A204.1 (cell line): ENCODE measurements around the gene CD96.
"Not testable (repeated sequence)": the region's sequence is repeated elsewhere in the genome, so short reads cannot be mapped to it uniquely, and the experiment has no call there.

Source experiments
- FAIRE-seq: peaks from 2 replicates; lab custom pipeline; 2012; peaks lifted over from hg19 to GRCh38; lab: Jason Lieb, UNC

The CD96 gene

DNA sequence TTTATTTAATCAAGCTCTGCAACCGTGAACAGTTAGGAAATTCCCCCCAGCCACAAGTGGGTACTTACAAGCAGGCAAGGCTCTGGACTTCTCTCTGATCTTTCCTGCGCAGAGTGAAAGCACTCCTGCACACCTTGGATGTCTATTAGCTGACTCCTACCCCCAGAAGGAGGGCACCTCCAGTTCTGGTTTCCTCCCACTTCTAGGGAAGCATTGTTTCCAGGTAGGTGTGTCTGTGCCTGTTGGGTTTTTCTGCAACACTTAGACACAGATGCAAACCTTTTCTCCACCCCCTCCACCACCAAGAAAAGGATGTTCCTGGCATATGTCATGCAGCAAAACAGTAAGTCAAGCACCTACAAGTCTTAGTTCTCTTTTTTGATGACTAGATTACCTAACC is 53.2 kb downstream of the CD96 start, which contains the start of gene ZBED2:
Gene ZBED2 (minus strand): TSS at position 115 of the 400 bp plus-strand sequence. CDS start 1,145 bp downstream, outside the sequence.
- no peak for FAIRE-seq

DNA sequence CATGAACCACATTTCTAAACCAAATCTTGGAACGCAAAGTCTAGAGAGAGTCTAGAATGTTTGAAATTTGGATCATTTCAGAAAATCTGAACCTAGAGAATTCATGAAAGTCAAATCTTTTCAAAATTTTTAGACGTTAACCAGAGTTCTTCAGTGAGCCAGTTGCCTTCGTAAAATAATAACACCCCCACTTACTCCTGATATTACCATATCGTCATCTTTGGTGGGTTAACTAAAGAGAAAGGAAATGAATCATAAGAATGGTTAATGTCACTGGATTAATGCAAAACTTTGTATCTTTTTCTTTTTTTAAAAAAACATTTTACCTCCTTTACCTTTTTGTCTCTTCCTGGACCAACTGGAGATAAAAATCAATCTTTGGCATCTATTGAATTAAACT is 54.3 kb downstream of the CD96 start:
- no peak for FAIRE-seq

DNA sequence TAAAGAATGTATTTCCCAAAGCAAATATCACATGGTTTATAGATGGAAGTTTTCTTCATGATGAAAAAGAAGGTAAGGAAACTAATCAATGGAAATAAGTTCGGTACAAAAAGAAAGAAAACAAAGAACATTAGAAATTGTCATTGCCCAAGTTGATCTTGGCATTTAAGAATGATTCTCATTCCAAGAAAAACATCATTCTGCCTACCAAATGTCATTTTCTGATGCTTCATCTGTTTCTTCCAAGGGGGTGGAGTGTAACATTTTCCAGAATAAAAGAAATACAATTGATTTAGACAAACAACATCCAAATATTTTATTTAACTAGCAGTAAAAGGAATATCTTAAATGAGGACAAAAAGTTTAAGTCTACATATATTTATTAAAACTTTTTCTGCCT is 56.1 kb downstream of the CD96 start:
- no peak for FAIRE-seq

DNA sequence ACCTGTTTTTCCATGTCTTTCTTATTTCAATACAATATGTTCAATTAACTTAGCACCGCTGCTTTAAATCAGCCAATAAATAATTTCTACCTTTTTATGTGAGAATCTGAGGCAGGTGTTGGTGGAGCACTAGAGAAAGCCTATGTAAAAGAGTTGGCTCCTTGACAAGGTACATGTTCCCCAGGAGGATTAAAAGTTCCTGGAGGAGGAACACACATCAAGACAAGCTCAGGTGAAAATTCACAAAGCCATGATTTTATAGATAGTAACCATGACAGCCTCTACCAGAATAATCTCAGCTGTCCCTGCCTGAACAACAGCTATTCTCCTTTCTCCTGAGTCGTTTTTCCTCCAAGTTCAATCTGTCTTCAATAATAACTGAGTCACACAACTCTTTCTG is 56.6 kb downstream of the CD96 start:
- no peak for FAIRE-seq

DNA sequence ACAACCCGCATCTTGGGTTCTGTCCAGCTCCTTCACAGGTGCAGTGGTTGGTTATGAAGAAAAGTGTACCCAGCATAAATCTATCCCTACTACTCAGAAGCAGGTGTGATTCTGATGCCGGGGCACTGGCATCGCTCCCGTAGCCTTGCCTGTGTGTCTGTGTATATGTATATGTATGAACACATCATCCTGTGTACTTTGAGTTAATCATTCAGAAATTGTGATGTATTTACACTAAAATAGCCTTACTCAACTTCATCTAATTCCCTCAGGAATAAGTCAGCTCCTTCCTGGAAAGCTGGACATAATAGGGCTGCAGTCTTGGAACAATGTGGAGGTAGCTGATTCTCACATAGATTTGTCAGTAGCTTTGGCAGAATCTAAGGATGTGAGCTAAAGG is 59.8 kb downstream of the CD96 start:
- no peak for FAIRE-seq

DNA sequence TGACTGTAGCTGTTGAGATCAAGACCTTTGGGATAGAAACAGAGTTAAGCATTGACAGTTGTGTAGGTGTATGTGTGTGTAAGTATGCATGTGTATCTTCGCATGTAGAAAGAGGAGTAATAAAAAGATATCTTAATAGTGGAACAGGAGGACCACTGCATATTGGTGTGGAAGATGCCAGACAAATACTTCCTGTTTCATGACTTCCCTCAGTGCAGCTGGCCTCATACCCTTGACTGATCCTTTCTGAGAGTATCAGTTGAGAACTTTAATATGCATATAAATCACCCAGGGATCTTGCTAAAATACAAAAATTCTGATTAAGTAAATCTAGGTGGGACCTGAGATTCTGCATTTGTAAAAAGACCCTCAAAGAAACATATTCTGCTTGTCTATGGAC is 61.7 kb downstream of the CD96 start:
- FAIRE-seq, result no peak

DNA sequence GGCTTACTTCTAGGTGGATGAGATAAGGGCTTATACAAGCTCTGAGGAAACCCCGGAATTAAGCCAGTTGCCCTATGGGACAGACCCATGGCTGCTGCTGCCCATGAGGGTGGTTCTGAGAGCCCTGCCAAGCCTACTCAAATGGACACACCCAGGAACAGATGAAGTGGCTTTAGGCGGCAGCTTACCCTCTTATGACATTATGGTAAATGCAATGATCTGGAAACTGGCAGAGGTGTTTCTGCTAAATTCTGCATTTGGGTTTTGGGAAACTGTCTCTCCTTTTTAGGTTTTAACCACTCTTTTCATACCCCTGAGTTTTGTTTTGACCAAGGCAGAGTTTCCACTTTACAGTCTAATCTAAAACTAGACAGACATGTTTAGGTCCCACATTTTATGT is 62.1 kb downstream of the CD96 start:
- FAIRE-seq, result no peak

DNA sequence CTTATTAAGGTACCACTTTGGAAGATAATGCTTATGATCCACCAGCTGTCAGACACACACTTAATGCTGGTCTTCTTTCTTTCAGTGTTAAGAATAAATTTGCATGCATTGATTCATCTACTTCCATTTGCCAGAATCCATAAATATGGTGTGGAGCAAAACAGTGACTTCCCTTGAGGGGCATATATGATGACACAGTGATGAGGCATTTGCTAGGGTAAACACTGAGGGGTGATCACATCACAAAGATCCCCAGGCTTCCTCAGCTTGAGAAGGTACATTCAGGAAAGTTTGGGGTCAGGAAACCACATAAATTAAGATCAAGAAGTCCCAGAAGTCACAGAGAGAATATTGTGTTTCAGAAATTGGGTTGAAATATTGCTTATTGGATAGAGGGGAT is 63.0 kb downstream of the CD96 start:
- no peak for FAIRE-seq

DNA sequence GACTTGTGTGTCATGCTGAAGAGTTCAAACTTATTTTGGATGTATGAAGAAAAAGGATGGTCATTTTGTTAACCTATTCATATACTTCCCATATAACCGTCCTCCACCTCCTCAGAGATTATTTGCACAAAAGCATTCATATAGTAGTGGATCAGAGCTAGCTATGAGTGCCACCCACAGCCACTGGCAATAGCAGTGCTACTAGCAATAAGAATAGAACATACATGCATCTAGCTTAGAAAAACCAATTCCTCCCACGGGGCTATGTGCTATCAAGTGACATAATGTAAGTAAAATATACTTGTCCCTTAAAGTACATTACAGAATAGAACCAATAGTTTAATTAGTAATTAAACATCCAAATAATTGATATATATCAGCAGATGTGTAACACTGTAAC is 63.5 kb downstream of the CD96 start:
- FAIRE-seq, result no peak

DNA sequence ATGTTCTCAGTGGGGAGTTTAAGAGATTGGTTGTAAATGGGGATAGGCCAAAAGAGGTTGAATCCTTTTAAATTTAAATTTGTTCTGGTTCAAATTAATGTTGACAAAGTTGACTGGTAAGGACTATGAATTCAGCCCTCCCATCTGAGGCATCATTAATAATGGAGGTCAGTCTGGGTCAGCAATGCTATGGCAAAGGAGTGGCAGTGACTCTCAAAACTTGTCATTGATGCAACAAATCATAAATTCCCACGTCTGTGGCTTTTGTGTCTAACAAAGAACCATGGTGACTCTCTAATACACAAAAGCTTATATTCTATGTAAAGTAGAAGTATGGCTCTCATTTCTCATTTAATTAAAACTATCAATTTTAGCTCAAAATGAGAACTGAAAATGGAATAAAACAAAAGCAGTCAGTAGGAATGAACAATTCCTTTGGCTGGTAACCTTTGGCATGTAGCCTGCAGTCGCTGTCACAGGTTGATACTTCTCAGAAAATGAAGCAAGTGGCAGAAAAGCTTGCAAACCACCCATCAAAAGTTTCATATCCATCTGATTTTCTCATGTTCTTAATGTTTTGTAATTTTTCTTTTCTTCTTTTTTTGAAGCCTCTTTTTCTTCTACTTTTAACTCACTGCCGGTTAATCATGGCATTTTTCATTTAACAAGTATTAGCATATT is 65.4 kb downstream of the CD96 start:
- no peak for FAIRE-seq

DNA sequence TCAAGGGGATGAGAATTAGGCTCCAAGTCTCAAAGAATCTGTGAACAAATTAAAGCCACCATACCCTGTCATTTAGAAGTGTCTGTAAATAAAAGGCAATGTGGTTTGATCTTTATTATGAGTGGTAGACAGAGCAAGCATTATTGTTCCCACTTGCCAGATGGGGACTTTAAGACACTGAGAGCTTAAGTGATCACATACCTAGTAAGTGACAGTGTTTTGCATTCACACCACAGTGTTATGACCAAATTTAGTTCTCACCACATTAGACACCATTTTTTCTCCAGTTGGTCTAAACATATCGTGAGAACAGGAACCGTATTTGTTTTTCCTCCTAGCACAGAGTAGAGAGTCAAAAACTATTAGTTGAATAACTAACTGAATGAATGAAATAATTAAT is 66.4 kb downstream of the CD96 start:
- no peak for FAIRE-seq

DNA sequence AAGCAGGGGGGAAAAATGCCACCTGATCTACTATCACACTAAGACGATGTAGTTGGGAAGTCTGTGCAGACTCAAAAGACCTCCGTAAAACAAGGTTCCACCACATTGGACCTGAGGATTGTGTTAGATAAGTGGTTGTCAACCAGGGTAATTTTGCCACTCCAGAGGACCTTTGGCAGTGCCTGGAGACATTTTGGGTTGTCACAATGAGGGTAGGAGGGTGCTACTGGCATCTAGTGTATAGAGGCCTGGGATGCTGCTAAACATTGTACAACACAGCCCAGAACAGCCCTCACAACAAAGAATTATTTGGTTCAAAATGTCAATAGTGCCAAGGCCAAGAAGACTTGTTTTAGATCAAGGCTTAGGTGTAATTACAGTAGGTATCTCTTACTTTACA is 67.7 kb downstream of the CD96 start:
- no peak for FAIRE-seq

DNA sequence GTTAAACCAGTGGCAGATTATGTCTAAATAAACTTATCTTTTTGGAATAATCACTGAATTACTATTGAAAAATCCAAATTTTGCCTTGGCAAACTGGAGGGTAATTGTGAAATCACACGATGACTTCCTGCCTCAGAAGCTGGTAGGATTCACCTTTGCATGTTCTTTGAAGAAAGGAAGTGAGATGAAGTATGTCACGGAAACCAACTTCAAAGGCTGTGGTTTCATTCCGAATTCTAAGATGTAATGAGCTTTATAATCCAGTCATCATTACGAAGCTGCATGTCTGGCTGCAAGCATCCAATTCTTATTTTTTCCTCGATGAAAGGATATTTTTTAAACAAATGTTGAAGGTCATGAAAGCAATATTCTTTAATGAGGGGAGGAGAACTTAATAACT is 68.2 kb downstream of the CD96 start:
- FAIRE-seq, result no peak

DNA sequence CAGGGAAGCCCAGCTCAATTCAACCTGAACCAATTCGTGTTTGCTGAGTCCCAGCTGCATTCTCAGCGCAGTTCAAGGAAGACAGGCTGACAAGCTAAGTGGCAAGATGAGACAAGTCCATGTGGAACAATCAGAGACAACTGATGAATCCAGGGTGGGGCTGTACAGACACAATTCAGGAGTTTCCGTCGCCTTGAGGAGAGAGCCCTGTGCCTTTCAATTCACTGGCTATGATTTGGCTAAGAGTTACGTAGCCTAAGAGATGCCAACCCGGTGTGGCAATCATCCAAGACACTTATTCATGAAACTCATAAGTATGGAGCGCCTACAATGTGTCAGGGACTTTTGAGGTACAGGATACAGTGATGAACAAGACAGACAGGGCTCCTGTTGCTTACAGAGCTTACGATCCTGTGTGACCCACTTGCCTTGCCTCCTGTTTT is 68.6 kb downstream of the CD96 start:
- no peak for FAIRE-seq

DNA sequence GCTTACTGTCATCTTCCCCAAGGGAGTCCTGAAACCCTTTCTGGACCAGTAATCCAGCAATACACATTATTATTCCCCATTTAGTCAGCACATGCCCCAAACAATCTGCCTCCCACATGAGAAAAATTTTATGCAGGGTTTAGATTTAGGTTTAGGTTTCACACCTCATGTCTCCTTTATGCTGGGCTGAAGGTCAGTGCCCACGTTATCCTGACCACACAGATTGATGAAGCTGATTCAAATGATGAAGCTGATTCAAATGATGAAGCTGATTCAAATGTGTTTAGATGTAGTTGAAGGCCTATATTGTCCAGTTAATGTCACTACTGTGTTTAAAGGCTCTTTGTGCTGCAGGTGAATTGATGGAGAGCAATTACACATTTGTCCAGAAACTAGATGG is 71.3 kb downstream of the CD96 start:
- no peak for FAIRE-seq

DNA sequence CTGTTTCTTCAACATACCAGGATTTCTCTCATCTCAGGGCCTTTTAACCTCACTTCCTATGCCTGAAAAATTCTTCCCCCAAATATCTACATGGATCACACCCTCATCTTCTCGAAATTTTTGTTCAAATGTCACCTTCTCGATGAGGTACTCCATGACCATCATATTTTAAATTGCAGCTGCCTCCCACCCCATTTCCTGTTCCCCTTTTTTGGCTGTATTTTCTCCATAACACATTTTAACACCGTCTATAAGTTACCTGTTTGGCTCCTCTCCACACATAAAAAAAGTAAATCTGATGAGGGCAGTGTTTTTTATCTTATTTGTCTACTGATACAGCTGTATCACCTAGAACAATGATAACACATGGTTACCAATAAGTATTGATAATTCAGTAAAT is 73.9 kb downstream of the CD96 start:
- no peak for FAIRE-seq

DNA sequence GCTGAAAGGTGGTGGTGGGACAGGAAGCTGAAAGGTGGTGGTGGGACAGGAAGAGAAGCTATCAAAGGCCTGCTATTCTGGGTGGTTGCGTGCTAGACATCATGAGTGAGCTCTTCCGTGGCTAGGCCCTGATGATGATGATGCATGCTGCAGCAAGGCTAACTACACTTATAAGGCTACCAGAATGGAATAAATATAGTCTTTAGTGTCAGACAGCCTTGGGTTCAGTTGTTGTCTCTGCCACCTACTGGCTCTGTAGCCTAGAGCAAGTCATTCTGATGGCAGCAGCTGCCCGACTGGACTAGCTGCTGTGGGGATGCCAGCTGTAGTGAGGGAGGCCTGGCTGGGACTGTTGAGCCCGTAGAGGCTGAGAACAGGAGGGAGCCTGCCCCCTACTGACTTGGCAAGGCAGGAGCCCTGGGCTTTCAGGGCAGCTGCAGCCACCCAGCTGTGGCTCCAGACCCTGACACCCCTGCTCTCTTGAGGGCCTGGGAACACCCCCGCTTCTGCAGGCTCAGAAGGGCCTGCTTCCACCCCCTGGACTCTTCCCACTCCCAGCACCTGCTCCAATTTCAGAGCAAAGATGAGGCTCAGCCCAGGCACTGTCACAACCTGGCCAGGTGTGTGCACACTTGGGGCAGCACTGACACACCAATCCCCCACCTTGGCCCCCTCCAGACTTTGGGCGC is 74.6 kb downstream of the CD96 start:
- FAIRE-seq, result no peak

DNA sequence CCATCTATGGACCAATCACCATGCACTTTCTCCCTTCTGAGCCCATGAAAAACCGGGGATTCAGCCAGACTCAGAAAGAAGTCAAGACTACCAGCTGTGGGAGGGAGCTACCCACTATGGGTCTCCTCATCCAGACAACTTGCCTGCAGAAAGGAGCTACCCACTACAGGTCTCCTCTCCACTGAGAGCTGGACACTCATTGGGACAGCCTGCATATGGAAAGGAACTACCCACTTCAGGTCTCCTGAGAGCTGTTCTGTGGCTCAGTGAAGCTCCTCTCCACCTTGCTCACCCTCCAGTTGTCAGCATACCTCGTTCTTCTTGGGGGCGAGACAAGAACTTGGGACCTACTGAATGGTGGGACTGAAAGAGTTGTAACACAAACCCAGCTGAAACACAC is 75.4 kb downstream of the CD96 start:
- FAIRE-seq, result no peak

DNA sequence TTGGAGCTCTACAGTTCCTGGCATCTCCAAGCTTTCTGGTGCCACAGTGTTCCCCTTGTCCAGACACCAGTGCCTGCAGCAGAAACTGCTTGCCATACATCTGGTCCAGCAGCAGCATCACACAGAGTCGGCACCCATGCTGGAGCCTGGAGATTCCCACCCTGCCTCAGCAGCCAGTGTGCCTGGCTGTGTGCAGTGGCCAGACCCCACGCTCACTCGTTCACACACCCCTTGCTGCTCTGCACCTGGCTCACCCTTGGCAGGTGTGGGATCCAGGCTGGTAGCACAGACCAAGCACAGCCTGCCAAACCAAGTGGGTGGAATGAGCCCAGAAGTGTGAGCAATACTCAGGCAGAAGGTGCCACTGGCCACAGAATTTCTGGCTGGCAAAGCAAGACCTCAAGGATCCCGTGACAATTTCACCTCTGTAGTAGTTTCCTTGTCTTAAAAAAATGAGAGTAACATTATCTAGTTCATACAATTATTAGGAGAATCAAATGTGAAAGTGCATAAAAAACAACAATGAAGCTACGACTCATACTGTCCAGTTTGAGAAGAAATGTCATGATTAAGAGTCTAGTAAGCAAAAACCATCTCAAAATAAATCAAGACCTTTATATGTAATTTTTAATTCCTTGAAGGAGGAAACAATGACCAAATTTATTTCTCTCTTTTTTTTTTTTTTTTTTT is 76.1 kb downstream of the CD96 start:
- no peak for FAIRE-seq

DNA sequence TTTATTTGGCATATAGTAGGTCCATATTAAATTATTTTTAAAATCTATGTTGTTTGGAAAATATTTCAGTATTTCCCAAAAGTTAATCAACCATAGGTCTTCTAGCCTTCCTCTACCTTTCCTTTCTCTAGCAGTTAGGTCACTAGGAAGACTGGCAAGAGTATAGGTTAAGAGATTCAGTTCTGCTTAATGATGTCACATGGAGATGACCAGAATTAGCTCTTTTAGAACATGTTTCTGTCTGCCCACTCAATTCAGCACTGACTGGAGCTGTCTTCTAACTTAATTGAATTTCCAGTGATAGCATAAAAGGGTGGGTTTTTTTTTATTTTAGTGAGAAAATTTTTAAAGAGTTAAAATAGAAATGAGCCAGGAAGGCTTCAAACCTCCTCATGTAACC is 76.9 kb downstream of the CD96 start:
- no peak for FAIRE-seq

DNA sequence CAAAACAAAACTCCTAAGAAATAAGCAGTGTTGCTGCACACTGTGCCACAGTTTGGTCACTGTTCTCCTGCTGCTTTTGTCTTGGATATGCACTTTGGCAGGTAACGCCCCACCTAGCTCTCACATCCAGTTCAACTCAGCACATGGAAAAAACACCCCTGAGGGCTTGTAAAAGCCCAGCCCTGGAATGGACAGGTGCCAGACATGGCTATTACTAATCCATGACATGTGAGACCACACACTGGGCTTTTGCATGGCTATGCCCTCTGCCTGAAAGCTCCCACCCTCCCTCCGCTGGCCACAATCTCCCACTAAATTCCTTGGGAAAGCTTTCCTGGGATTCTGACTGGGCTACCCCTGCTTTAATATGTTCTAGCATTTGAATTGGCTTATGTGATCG is 77.8 kb downstream of the CD96 start:
- FAIRE-seq, result no peak

DNA sequence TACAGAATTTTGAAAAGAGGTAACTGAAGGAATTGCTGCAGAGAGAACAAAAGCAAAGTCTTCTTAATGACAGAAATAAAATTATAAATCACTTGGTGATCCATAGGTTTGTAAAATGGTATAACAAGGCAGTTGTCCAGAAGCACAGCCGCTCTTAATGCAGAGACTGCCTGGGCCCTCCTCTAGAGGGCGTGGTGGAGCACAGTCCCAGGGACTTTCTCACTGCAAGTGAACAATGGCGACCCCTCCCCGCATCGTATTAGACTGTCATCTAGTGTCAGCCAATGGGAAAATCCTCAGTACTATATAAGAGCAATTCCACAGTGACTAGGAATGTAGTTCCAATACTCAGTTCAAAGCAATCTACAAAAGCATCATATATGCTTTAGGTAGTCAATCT is 79.5 kb downstream of the CD96 start:
- FAIRE-seq, result no peak

DNA sequence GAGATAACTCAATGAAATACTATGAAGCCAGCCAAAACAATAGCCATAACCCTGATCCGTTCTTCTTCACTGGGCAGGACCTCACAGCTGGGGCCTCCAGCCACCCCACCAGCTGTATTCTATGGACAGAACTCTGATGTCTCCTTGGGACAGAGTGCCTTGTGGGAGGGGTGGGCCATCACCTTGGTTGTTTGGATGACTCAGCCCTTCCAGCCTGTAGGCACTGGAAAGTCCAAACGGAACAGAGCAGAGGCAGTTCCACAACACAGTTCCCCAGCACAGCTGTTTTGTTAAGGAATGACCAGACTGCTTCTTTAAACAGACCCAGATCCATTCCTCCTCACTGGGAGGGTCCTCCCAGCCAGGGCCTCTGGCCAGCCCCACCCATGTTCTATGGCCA is 85.1 kb downstream of the CD96 start:
- FAIRE-seq, result no peak

DNA sequence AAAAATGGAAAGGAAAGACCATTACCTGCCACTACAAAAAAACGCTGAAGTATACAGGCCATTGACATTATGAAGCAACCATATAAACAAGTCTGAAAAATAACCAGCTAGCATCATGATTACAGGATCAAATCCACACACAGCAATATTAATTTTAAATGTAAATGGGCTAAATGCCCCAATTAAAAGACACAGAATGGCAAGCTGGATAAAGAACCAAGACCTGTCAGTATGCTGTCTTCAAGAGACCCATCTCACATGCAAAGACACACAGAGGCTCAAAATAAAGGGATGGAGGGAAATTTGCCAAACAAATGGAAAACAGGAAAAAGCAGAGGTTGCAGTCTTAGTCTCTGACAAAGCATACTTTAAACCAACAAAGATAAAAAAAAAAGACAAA is 87.0 kb downstream of the CD96 start:
- not testable (repeated sequence) for FAIRE-seq
